ENCODE results near the gene ZNF558. TPM values are rescaled to one million over a fixed set of nuclear protein-coding genes. Genes with fewer than 3 reads are reported as not detected.

Gene ZNF558
- total and polyA plus RNA-seq, 10 donors, result 13.1 to 27.7 (median 21.2) TPM

GRCh38 chr19:8849232-8849631 is 17.1 kb upstream of the ZNF558 start:
- DNase-seq, result no peak
- intact Hi-C loops (cut with DNase I; ENCODE audit: low total_unique reads), result no loop called here
- Histone ChIP-seq H3K9me3 (peaks cover 0 to 61% (median 30%) of the 10 kb centered on the region in 8 donors), H3K27ac (no peak overlapping the region), H3K4me3 (no peak overlapping the region), H3K27me3 (replicated peaks in 1 of 7) (peaks cover 0 to 23% (median 0%) of the 10 kb centered on the region in 7 donors), H3K36me3 (no peaks in the 10 kb centered on the region), H3K4me1 (no peaks in the 10 kb centered on the region)
- no peak for TF ChIP-seq POLR2AphosphoS5 (IDR thresholded peaks at IDR 0.05)
- TF ChIP-seq CTCF (IDR thresholded peaks at IDR 0.05 in 8 of 11, conservative IDR thresholded peaks at IDR 0.05 in 3 of 11), result no peak
- TF ChIP-seq POLR2A (IDR thresholded peaks at IDR 0.05), result no peak
- WGBS, 5 donors, result 91 to 96% (median 93%) methylated on average over 2 of the region's 2 CpGs

- no peak for TF ChIP-seq POLR2AphosphoS5 (IDR thresholded peaks at IDR 0.05)
- H3K27me3 ChIP-seq (replicated peaks in 1 of 7), result peaks cover 0 to 22% (median 0%) of the 10 kb centered on the region in 7 donors
- no peak overlapping the region for H3K4me3 ChIP-seq
- no peak overlapping the region for H3K27ac ChIP-seq
- H3K9me3 ChIP-seq, result peaks cover 0 to 59% (median 30%) of the 10 kb centered on the region in 8 donors
- intact Hi-C loops (cut with DNase I; ENCODE audit: low total_unique reads), result no loop called here
- DNase-seq, result no peak
- no peaks in the 10 kb centered on the region for H3K4me1 ChIP-seq
- 74 to 89% (median 85%) methylated on average over 1 to 3 of the region's 3 CpGs for WGBS, 5 donors
- H3K36me3 ChIP-seq, result no peaks in the 10 kb centered on the region
Measured at GRCh38 chr19:8846819-8847218, 14.7 kb upstream of the ZNF558 start.

GRCh38 chr19:8840708-8841107 is 8.6 kb upstream of the ZNF558 start:
- Histone ChIP-seq H3K27ac (no peak overlapping the region), H3K4me1 (no peaks in the 10 kb centered on the region), H3K36me3 (no peaks in the 10 kb centered on the region), H3K9me3 (peaks cover 0 to 5% (median 0%) of the 10 kb centered on the region in 8 donors), H3K4me3 (no peak overlapping the region), H3K27me3 (replicated peaks in 1 of 7) (peaks cover 0 to 13% (median 0%) of the 10 kb centered on the region in 7 donors)
- intact Hi-C loops (cut with DNase I; ENCODE audit: low total_unique reads), result no loop called here
- no peak for TF ChIP-seq POLR2AphosphoS5 (IDR thresholded peaks at IDR 0.05)
- TF ChIP-seq CTCF (IDR thresholded peaks at IDR 0.05 in 8 of 11, conservative IDR thresholded peaks at IDR 0.05 in 3 of 11), result no peak
- TF ChIP-seq POLR2A (IDR thresholded peaks at IDR 0.05), result no peak
- 80 to 93% (median 90%) methylated on average over 5 of the region's 5 CpGs for WGBS, 5 donors
- DNase-seq, result no peak

- Histone ChIP-seq H3K36me3 (no peaks in the 10 kb centered on the region), H3K4me1 (peaks cover 6 to 16% (median 11%) of the 10 kb centered on the region in 6 donors)
- 85 to 98% (median 87%) methylated on average over 3 of the region's 3 CpGs for WGBS, 5 donors
Measured at GRCh38 chr19:8835877-8836276, 3.8 kb upstream of the ZNF558 start.

More at GRCh38 chr19:8835877-8836276, 3.8 kb upstream of the ZNF558 start:
- DNase-seq, result no peak
- Histone ChIP-seq H3K4me3 (no peak overlapping the region), H3K9me3 (peaks cover 0 to 14% (median 0%) of the 10 kb centered on the region in 8 donors), H3K27ac (no peak overlapping the region), H3K27me3 (replicated peaks in 1 of 7) (no peaks in the 10 kb centered on the region)
- intact Hi-C loops (cut with DNase I; ENCODE audit: low total_unique reads), result no loop called here
- no peak for TF ChIP-seq POLR2A (IDR thresholded peaks at IDR 0.05)
- TF ChIP-seq POLR2AphosphoS5 (IDR thresholded peaks at IDR 0.05), result no peak
- TF ChIP-seq CTCF (IDR thresholded peaks at IDR 0.05 in 8 of 11, conservative IDR thresholded peaks at IDR 0.05 in 3 of 11), result no peak

Data from spleen (tissue), 11 donors.